ENCODE data around the gene SMPD4.
"Not testable (repeated sequence)": the region's sequence is repeated elsewhere in the genome, so short reads cannot be mapped to it uniquely, and the experiment has no call there.

DNA sequence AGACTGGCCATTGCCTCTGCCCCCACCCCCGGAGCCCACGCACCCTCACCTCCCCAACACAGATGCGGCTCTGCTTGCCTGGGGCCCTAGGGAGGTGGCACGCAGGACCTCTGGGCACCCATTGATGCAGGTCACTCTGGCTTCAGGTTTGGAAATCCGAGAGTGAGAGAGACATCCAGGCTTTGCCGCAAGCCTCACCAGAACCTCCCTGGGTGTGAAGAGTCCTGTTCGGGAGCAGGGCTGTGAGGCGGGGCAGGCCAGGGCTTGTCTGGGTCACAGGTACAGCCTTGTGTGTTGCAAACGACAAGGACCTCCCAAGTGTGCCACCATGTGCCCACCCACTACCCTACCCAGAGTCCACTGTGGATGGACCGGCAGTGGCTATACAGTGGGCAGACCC is 44.9 kb downstream of the SMPD4 start:
- TF ChIP-seq, protein P1, sequence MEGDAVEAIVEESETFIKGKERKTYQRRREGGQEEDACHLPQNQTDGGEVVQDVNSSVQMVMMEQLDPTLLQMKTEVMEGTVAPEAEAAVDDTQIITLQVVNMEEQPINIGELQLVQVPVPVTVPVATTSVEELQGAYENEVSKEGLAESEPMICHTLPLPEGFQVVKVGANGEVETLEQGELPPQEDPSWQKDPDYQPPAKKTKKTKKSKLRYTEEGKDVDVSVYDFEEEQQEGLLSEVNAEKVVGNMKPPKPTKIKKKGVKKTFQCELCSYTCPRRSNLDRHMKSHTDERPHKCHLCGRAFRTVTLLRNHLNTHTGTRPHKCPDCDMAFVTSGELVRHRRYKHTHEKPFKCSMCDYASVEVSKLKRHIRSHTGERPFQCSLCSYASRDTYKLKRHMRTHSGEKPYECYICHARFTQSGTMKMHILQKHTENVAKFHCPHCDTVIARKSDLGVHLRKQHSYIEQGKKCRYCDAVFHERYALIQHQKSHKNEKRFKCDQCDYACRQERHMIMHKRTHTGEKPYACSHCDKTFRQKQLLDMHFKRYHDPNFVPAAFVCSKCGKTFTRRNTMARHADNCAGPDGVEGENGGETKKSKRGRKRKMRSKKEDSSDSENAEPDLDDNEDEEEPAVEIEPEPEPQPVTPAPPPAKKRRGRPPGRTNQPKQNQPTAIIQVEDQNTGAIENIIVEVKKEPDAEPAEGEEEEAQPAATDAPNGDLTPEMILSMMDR (IDR thresholded peaks at IDR 0.05): not testable (repeated sequence)
- TF ChIP-seq POLR2A (IDR thresholded peaks at IDR 0.05): not testable (repeated sequence)

All from upper lobe of left lung (tissue), 4 donors.